T-cell (primary cell): ENCODE measurements around the gene BRD4. TPM values are rescaled to one million over a fixed set of nuclear protein-coding genes. Genes with fewer than 3 reads are reported as not detected.

ENCODE experiments used
- ATAC-seq, 4 experiments: fragments of 200-7000 bp in 3 of 4; fragments of 150-1000 bp in 1 of 4; cut with Tn5 transposase; replicated peaks in 1 of 4; 1 replicate in 3 of 4; 2 replicates in 1 of 4; pipeline ENCODE4 v1.10.0; 2021; ENCODE audit warnings: moderate library complexity in 3 of 4, mild to moderate bottlenecking in 2 of 4, moderate number of reproducible peaks in 1 of 4
- CTCF ChIA-PET, 2 donors: fragments of 300-600 bp; sonication (Branson Sonifier 250); formaldehyde crosslinking; loops; one replicate each; lab custom pipeline; 2022; ENCODE audit warnings: antibody characterized with exemption in 2 of 2; lab: Charles Lee
- POLR2A ChIA-PET, 2 donors: fragments of 300-600 bp; sonication (Branson Sonifier 250); formaldehyde crosslinking; loops; one replicate each; lab custom pipeline; 2022; ENCODE audit warnings: antibody characterized with exemption in 2 of 2; lab: Charles Lee
- DNase-seq, 35 experiments: peaks; one replicate each; pipeline versions ENCODE4 v3.0.0 to v3.0.0-alpha.2; 2013 to 2023
- H3K27ac ChIP-seq: one replicate; pipeline ENCODE4 v1.5.1; 2013; ENCODE audit warnings: low read length
- H3K27me3 ChIP-seq, 2 experiments: replicated peaks in 1 of 2; 1 replicate in 1 of 2; 2 replicates in 1 of 2; pipeline versions ENCODE4 v1.6.1 to v1.7.0; 2013; ENCODE audit warnings: low read length in 1 of 2, mixed read lengths in 1 of 2; ENCODE audit not compliant: control insufficient read depth in 2 of 2, insufficient read depth in 2 of 2; ENCODE audit errors: extremely low read depth in 1 of 2
- H3K36me3 ChIP-seq, 2 donors: 1 replicate in 1 of 2; 2 replicates in 1 of 2; pipeline versions ENCODE4 v1.6.1 to v1.7.0; 2013; ENCODE audit warnings: low read length in 1 of 2; ENCODE audit not compliant: control insufficient read depth in 2 of 2, insufficient read depth in 1 of 2; ENCODE audit errors: extremely low read depth in 1 of 2
- H3K4me1 ChIP-seq, 2 experiments: 1 replicate in 1 of 2; 2 replicates in 1 of 2; pipeline versions ENCODE4 v1.6.1 to v1.7.0; 2013; ENCODE audit warnings: low read length in 2 of 2, mixed read lengths in 1 of 2; ENCODE audit not compliant: insufficient read depth in 2 of 2, control insufficient read depth in 1 of 2; ENCODE audit errors: extremely low read depth in 1 of 2
- H3K4me3 ChIP-seq, 2 donors: 1 replicate in 1 of 2; 2 replicates in 1 of 2; pipeline versions ENCODE4 v1.5.1 to v1.7.0; 2013; ENCODE audit warnings: mild to moderate bottlenecking in 2 of 2, low read length in 1 of 2, moderate library complexity in 1 of 2; ENCODE audit not compliant: control insufficient read depth in 1 of 2; ENCODE audit errors: extremely low read depth in 1 of 2
- H3K9me3 ChIP-seq: 2 replicates; pipeline ENCODE4 v1.7.0; 2013
- H3K27ac Mint-ChIP-seq, 2 donors: one replicate each; pipeline ENCODE4 v1.8.0; 2020 to 2021; ENCODE audit warnings: mild to moderate bottlenecking in 2 of 2, mixed read lengths in 2 of 2
- H3K27me3 Mint-ChIP-seq, 2 donors: one replicate each; pipeline ENCODE4 v1.8.0; 2021 to 2022; ENCODE audit warnings: mixed read lengths in 2 of 2
- H3K36me3 Mint-ChIP-seq: one replicate; pipeline ENCODE4 v1.8.0; 2021; ENCODE audit warnings: mixed read lengths
- H3K4me1 Mint-ChIP-seq, 3 donors: one replicate each; pipeline ENCODE4 v1.8.0; 2020 to 2022; ENCODE audit warnings: mixed read lengths in 3 of 3, mild to moderate bottlenecking in 1 of 3
- H3K4me3 Mint-ChIP-seq, 3 donors: one replicate each; pipeline ENCODE4 v1.8.0; 2020 to 2022; ENCODE audit warnings: mild to moderate bottlenecking in 3 of 3, mixed read lengths in 3 of 3, moderate library complexity in 3 of 3
- H3K9me3 Mint-ChIP-seq, 3 donors: one replicate each; pipeline ENCODE4 v1.8.0; 2020 to 2022; ENCODE audit warnings: mixed read lengths in 3 of 3
- WGBS: methylation state at CpG from one replicate; pipeline ENCODE4 v1.1.5; 2013; ENCODE audit warnings: missing lambda C conversion rate; ENCODE audit not compliant: insufficient coverage; 5-methylcytosine and 5-hydroxymethylcytosine counted together
- total RNA-seq, 35 experiments: library from RNA in 6 of 35; stranded (reverse) in 6 of 35; fragments of 120-200 nt in 1 of 35; gene quantifications; one replicate each; pipeline versions ENCODE4 v1.2.1 to v1.2.4 and lab custom pipeline; 2013 to 2026

The BRD4 gene
- total RNA-seq, 5 donors from 2014 or later (not counting 1 experiment from before 2014, with no cell fraction given): 115 to 154 (median 139) TPM

DNA sequence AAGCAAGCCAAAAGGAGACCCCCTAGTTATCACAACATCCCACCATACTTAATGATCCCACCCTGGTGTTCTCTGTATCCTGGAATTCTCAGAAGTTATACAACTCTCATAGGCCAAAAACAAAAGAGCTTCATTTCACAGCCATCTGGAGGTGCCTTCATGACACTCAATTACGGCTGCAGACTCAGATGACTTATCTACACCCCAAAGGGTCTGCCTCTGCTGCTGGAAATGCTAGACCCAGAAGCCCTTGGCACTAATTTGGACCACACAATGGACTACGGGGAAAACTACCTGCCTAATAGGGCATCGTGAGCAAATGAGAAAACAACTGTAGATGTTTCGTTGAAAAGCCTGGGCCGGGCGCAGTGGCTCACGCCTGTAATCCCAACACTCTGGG is 40.2 kb downstream of the BRD4 start:
- Histone ChIP-seq H3K36me3 (peaks cover 0 to 5% of the 10 kb centered on the region in 2 donors), H3K27ac (no peak overlapping the region), H3K9me3 (no peaks in the 10 kb centered on the region), H3K4me1 (peaks cover 70 to 89% of the 10 kb centered on the region in 2 experiments), H3K4me3 (no peak overlapping the region), H3K27me3 (no peaks in the 10 kb centered on the region)
- H3K9me3 Mint-ChIP-seq: no peaks in the 10 kb centered on the region
- peak overlapping the region; percentile 45 to 62 for H3K27ac Mint-ChIP-seq
- DNase-seq (no peak), ATAC-seq (no peak)
- peak overlapping the region in 1 of 3 donors; percentile 72 for H3K4me3 Mint-ChIP-seq
- peaks cover 98 to 100% (median 99%) of the 10 kb centered on the region in 3 donors for H3K4me1 Mint-ChIP-seq
- CTCF ChIA-PET: interaction anchor here in 1 of 2 donors (0.6 kb wide), 1 partner anchor 1024 kb away, joined by 3 read pairs; no protein-coding TSS in a partner anchor
- 96% methylated on average over 5 of the region's 7 CpGs for WGBS
- no peaks in the 10 kb centered on the region for H3K27me3 Mint-ChIP-seq
- POLR2A ChIA-PET: interaction anchor here (0.9 to 1.1 kb wide), 3 partner anchors 16 to 1074 kb away, joined by 3 to 5 read pairs (median 3); no protein-coding TSS in a partner anchor
- peaks cover 7% of the 10 kb centered on the region for H3K36me3 Mint-ChIP-seq

DNA sequence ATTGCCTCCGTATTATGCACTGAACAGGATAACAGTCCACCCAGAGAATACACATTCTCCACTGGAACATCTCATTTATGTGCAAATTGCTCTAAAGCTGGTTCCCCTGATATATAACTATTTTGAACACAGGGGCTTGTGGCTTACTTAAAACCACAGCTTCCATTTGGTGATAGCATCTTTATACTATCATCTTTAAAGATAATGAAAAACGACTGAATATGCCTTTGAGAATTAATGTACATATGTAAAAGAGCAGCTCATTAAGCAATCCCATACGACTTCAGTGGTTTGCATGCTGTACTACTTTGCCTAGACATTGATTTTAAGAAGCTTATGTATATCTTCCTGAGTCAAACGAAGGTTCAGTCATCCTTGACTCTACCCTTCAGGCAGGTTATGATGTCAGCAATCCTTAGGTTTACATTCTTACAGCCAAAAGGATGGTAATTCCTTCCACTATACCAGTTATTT is 40.8 kb downstream of the BRD4 start:
- 29% methylated on average over 3 of the region's 4 CpGs for WGBS
- Histone ChIP-seq H3K9me3 (no peaks in the 10 kb centered on the region), H3K4me3 (no peak overlapping the region), H3K36me3 (peaks cover 0 to 5% of the 10 kb centered on the region in 2 donors), H3K27me3 (no peaks in the 10 kb centered on the region), H3K27ac (no peak overlapping the region), H3K4me1 (peaks cover 74 to 87% of the 10 kb centered on the region in 2 experiments)
- ChIA-PET POLR2A (interaction anchor here (0.7 to 1.0 kb wide), 4 partner anchors 8 to 37 kb away, joined by 3 to 7 read pairs (median 4); no protein-coding TSS in a partner anchor), CTCF (interaction anchor here in 1 of 2 donors (0.7 kb wide), 1 partner anchor 957 kb away, joined by 3 read pairs; no protein-coding TSS in a partner anchor)
- Mint-ChIP-seq H3K4me3 (peak overlapping the region in 1 of 3 donors; percentile 72), H3K27me3 (no peaks in the 10 kb centered on the region), H3K4me1 (peaks cover 95 to 98% (median 97%) of the 10 kb centered on the region in 3 donors), H3K9me3 (no peaks in the 10 kb centered on the region), H3K36me3 (peaks cover 7% of the 10 kb centered on the region), H3K27ac (peak overlapping the region; percentile 45 to 62)
- DNase-seq (no peak), ATAC-seq (no peak)

DNA sequence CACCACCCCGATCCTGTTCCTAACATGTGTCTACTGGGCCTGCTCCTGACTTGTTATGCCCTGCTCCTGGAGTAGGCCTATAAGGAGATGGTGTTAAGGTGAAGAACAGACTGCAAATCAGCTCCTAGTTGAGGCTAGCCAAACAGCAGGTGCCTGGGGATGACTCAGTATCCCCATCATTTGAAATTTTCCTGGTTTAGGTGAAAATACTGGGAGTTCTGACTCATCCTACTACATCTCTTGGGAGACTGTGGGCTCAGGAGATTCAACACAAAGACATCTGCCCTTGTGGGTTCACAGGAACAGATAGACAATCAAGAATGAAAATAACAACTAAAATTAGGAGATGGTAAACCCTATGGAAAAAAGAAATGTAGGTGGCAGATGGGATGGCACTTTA is 41.2 kb downstream of the BRD4 start:
- H3K4me1 ChIP-seq: peaks cover 75 to 87% of the 10 kb centered on the region in 2 experiments
- WGBS: no CpG with 5 or more reads among the region's 1 CpG
- H3K4me3 ChIP-seq: no peak overlapping the region
- Mint-ChIP-seq H3K4me1 (peaks cover 94 to 98% (median 97%) of the 10 kb centered on the region in 3 donors), H3K27me3 (no peaks in the 10 kb centered on the region), H3K9me3 (no peaks in the 10 kb centered on the region), H3K36me3 (peaks cover 4% of the 10 kb centered on the region), H3K27ac (no peak overlapping the region), H3K4me3 (peak overlapping the region in 2 of 3 donors; percentile 14 to 72)
- H3K9me3 ChIP-seq: no peaks in the 10 kb centered on the region
- no peaks in the 10 kb centered on the region for H3K27me3 ChIP-seq
- DNase-seq (no peak), ATAC-seq (no peak)
- ChIA-PET POLR2A (interaction anchor here (0.7 to 1.0 kb wide), 4 partner anchors 8 to 38 kb away, joined by 3 to 7 read pairs (median 4); no protein-coding TSS in a partner anchor), CTCF (interaction anchor here in 1 of 2 donors (0.7 kb wide), 1 partner anchor 957 kb away, joined by 3 read pairs; no protein-coding TSS in a partner anchor)
- H3K36me3 ChIP-seq: peaks cover 0 to under 1% of the 10 kb centered on the region in 2 donors
- H3K27ac ChIP-seq: no peak overlapping the region

- Histone ChIP-seq H3K27me3 (no peaks in the 10 kb centered on the region), H3K36me3 (no peaks in the 10 kb centered on the region), H3K9me3 (no peaks in the 10 kb centered on the region), H3K4me3 (no peak overlapping the region), H3K4me1 (peaks cover 81 to 87% of the 10 kb centered on the region in 2 experiments), H3K27ac (no peak overlapping the region)
- Mint-ChIP-seq H3K4me3 (peak overlapping the region in 1 of 3 donors; percentile 72), H3K9me3 (no peaks in the 10 kb centered on the region), H3K36me3 (peaks cover under 1% of the 10 kb centered on the region), H3K4me1 (peaks cover 94 to 98% (median 97%) of the 10 kb centered on the region in 3 donors), H3K27me3 (no peaks in the 10 kb centered on the region), H3K27ac (peak overlapping the region in 1 of 2 donors; percentile 16)
- 60% methylated on average over 1 of the region's 7 CpGs for WGBS
- ChIA-PET CTCF (no interaction called here), POLR2A (interaction anchor here in 1 of 2 donors (0.6 kb wide), 1 partner anchor 9 kb away, joined by 4 read pairs; no protein-coding TSS in a partner anchor)
- DNase-seq: no peak
- no peak for ATAC-seq
Measured at GRCh38 chr19:15290166-15290565, 42.2 kb downstream of the BRD4 start.

DNA sequence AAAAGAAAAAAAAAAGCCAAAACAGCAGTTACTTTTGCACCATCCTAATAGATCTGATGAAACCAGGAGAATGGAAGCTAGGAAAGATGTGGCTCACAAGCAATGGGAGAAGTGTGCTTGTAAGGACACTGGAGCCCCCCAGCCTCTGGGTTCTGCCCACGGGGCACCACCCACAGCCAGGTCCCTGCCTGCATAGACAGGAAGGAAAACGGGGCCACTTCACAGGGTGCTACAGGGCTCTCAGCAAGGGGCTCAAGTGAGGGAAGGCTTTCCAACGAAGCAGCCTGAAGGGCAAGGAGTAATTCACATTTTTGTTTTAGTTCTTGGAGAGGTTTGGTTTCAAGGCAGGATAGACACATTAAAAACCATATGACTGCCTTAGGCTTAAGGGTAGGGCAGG is 42.7 kb downstream of the BRD4 start:
- POLR2A ChIA-PET: interaction anchor here in 1 of 2 donors (0.6 kb wide), 2 partner anchors 9 to 16 kb away, joined by 4 to 8 read pairs; no protein-coding TSS in a partner anchor
- Mint-ChIP-seq H3K9me3 (no peaks in the 10 kb centered on the region), H3K4me3 (peak overlapping the region in 2 of 3 donors; percentile 26 to 72), H3K36me3 (no peaks in the 10 kb centered on the region), H3K27ac (peak overlapping the region in 1 of 2 donors; percentile 11), H3K4me1 (peaks cover 94 to 98% (median 97%) of the 10 kb centered on the region in 3 donors), H3K27me3 (no peaks in the 10 kb centered on the region)
- Histone ChIP-seq H3K4me1 (peaks cover 83 to 87% of the 10 kb centered on the region in 2 experiments), H3K4me3 (no peak overlapping the region), H3K36me3 (no peaks in the 10 kb centered on the region), H3K9me3 (no peaks in the 10 kb centered on the region), H3K27ac (no peak overlapping the region), H3K27me3 (no peaks in the 10 kb centered on the region)
- 17% methylated on average over 1 of the region's 3 CpGs for WGBS
- ATAC-seq (peak in 2 of 4 experiments; percentile 26 to 29), DNase-seq (peak in 2 of 35 experiments; percentile 9 to 31)
- CTCF ChIA-PET: no interaction called here

- CTCF ChIA-PET: interaction anchor here (0.5 to 1.0 kb wide), 3 partner anchors 9 to 65 kb away, joined by 3 to 5 read pairs (median 4); no protein-coding TSS in a partner anchor
- Mint-ChIP-seq H3K4me1 (peaks cover 94 to 98% (median 97%) of the 10 kb centered on the region in 3 donors), H3K27me3 (no peaks in the 10 kb centered on the region), H3K36me3 (no peaks in the 10 kb centered on the region), H3K4me3 (peak overlapping the region; percentile 53 to 72 (median 64)), H3K9me3 (no peaks in the 10 kb centered on the region), H3K27ac (peak overlapping the region; percentile 79 to 81)
- Histone ChIP-seq H3K27me3 (no peaks in the 10 kb centered on the region), H3K36me3 (no peaks in the 10 kb centered on the region), H3K4me1 (peaks cover 85 to 88% of the 10 kb centered on the region in 2 experiments), H3K9me3 (no peaks in the 10 kb centered on the region), H3K27ac (peak overlapping the region; percentile 21), H3K4me3 (peak overlapping the region in 1 of 2 donors; percentile 29)
- POLR2A ChIA-PET: interaction anchor here in 1 of 2 donors (0.6 kb wide), 1 partner anchor 49 kb away, joined by 3 read pairs; no protein-coding TSS in a partner anchor
- ATAC-seq (peak; percentile 19 to 61 (median 36)), DNase-seq (peak in 2 of 35 experiments; percentile 17 to 22)
- WGBS: 54% methylated on average over 3 of the region's 14 CpGs
Measured at GRCh38 chr19:15288146-15288963, 44.0 kb downstream of the BRD4 start.
